GM10266 (cell line): ENCODE measurements around the gene UGP2.
"Not testable (repeated sequence)": the region's sequence is repeated elsewhere in the genome, so short reads cannot be mapped to it uniquely, and the experiment has no call there.

Source experiments
- DNase-seq: peaks from one replicate; pipeline ENCODE4 v3.0.0; 2012; ENCODE audit errors: extremely low spot score
- CTCF ChIP-seq: IDR thresholded peaks from 2 replicates; pipeline ENCODE4 v1.5.1; 2012; ENCODE audit warnings: mild to moderate bottlenecking, low read depth; ENCODE audit not compliant: control insufficient read depth, insufficient read depth; ENCODE audit errors: missing control alignments

Gene UGP2

GRCh38 chr2:63841254-63842022, at the start of gene UGP2:
TSS of gene UGP2 (plus strand) at chr2:63841896. CDS start at chr2:63842186, 290 bp downstream.
- peak; percentile 78 for DNase-seq
- peak; percentile 40 for TF ChIP-seq CTCF

GRCh38 chr2:63792530-63792929, 49.2 kb upstream of the UGP2 start:
- no peak for TF ChIP-seq CTCF
- no peak for DNase-seq

GRCh38 chr2:63796366-63796765, 45.3 kb upstream of the UGP2 start:
- no peak for TF ChIP-seq CTCF
- DNase-seq, result no peak

DNA sequence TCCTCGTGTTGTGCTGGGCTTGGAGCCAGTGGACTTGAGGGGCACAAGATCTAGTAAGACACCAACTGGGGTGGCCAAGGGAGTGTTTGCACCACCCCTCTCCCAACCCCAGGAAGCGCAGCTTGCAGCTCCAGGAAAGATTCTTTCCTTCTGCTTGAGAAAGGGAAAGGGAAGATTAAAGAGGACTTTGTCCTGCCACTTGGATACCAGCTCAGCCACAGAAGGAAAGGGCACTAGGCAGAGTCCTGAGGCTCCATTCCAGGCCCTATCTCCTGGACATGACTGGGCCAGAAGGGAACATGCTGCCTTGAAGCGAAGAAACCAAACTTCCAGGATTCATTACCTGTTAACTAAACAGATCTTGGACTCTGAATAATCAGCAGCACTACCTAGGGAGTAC, 44.9 kb upstream of the UGP2 start:
- DNase-seq, result no peak
- no peak for TF ChIP-seq CTCF

DNA sequence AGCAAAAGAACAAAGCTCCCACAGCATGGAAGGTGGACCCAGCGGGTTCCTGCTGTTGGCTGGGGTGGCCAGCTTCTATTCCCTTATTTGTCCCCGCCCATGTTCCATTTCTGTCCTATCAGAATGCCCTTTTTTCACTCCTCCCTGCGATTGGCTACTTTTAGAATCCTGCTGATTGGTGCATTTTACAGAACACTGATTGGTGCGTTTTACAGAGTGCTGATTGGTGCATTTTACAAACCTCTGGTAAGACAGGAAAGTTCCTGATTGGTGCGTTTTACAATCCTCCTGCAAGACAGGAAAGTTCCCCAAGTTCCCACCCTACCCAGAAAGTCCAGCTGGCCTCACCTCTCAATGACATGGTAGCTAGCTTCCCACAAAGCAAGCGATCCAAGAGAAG, 40.2 kb upstream of the UGP2 start:
- no peak for TF ChIP-seq CTCF
- no peak for DNase-seq

DNA sequence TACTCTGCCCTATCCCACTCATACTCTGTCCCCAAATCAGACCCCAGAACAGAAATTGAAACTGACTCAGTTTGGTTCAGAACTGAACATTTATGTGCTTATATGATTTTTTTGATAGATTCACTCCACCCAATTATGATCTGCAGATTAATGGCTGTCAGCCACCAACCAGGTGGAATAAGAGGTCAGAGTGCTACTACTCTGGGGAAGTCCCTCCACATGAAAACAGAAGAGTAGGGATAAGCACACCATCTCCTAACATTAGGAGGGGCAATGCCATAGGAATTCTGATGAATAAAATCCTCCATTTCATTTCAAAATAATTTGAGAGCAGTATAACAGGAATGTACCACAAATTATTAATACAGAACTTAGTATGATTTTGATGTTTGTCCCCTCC, 36.3 kb upstream of the UGP2 start:
- DNase-seq, result no peak
- no peak for TF ChIP-seq CTCF

- not testable (repeated sequence) for DNase-seq
Measured at GRCh38 chr2:63808036-63808435, 33.7 kb upstream of the UGP2 start.

- DNase-seq, result not testable (repeated sequence)
Measured at GRCh38 chr2:63808911-63809310, 32.8 kb upstream of the UGP2 start.
